ENCODE data around the gene IFNAR2. TPM values are rescaled to one million over a fixed set of nuclear protein-coding genes. Genes with fewer than 3 reads are reported as not detected.

Gene IFNAR2
- total RNA-seq, 1 experiment from 2014 or later = 12.3 TPM

- TF ChIP-seq JUND (IDR thresholded peaks at IDR 0.05) (no peak), EZH2phosphoT487 (IDR thresholded peaks at IDR 0.05; ENCODE audit: borderline replicate concordance) (no peak), CTCF (IDR thresholded peaks at IDR 0.05 in 2 of 3, conservative IDR thresholded peaks at IDR 0.05 in 1 of 3; ENCODE audit: borderline replicate concordance in 1 of 3, insufficient read depth in 1 of 3, low read depth in 2 of 3, low read length in 2 of 3) (no peak), MAX (IDR thresholded peaks at IDR 0.05) (no peak), ELF1 (IDR thresholded peaks at IDR 0.05; ENCODE audit: borderline replicate concordance, low read depth) (no peak), YY1 (IDR thresholded peaks at IDR 0.05; ENCODE audit: extremely low read depth, insufficient replicate concordance, low read depth, low read length) (no peak), SP1 (IDR thresholded peaks at IDR 0.05; ENCODE audit: low read depth) (no peak), ZBTB33 (IDR thresholded peaks at IDR 0.05; ENCODE audit: extremely low read depth, insufficient replicate concordance, low read length) (no peak), EGR1 (IDR thresholded peaks at IDR 0.05; ENCODE audit: low read depth) (no peak), ZFX (IDR thresholded peaks at IDR 0.05) (no peak)
- no peaks in the 10 kb centered on the region for H3K27me3 ChIP-seq (ENCODE audit: insufficient read depth, low read length)
- BruUV-seq (replicated peaks) = no TSS peak
- H4K20me1 ChIP-seq (ENCODE audit: insufficient read depth) = no peaks in the 10 kb centered on the region
- no peaks in the 10 kb centered on the region; a peak in 1 of 4 replicates for H3K9me3 ChIP-seq (ENCODE audit: control insufficient read depth in 1 of 2, insufficient read depth in 1 of 2, low read depth in 1 of 2, low read length in 2 of 2)
- RAD21 ChIA-PET (ENCODE audit: low non-redundant PET in 1 of 2, low total read pairs in 2 of 2, uncharacterized antibody in 2 of 2, unreplicated experiment in 2 of 2) = no interaction called here
- ATAC-seq (no peak), DNase-seq (ENCODE audit: low read depth, low spot score) (no peak)
- H3K4me2 ChIP-seq (ENCODE audit: low read length) = no peak overlapping the region
- H3K79me2 ChIP-seq (ENCODE audit: insufficient read depth, low read length) = no peaks in the 10 kb centered on the region
- no peaks in the 10 kb centered on the region for H3K9me2 ChIP-seq (ENCODE audit: insufficient read depth)
- no peak overlapping the region for H3K27ac ChIP-seq (ENCODE audit: low read depth, low read length)
- no peak overlapping the region for H3K9ac ChIP-seq (ENCODE audit: low read length)
- CTCF ChIA-PET = interaction anchor here (1.0 kb wide), 1 partner anchor 149 kb away, joined by 3 read pairs; no protein-coding TSS in a partner anchor
- no peaks in the 10 kb centered on the region for H3K4me1 ChIP-seq (ENCODE audit: control insufficient read depth in 1 of 2, insufficient read depth in 2 of 2, low read length in 2 of 2)
- no peaks in the 10 kb centered on the region for H3K36me3 ChIP-seq (ENCODE audit: control insufficient read depth in 1 of 2, insufficient read depth in 2 of 2, low read length in 2 of 2)
- H3K4me3 ChIP-seq (replicated peaks in 1 of 2; ENCODE audit: low read depth in 1 of 2, low read length in 2 of 2) = no peak overlapping the region
- no peak overlapping the region for H2AFZ ChIP-seq (ENCODE audit: low read depth, low read length, poor library complexity, severe bottlenecking)
- POLR2A ChIA-PET = no interaction called here
- intact Hi-C loops (cut with micrococcal nuclease) = no loop called here
Measured at GRCh38 chr21:33212159-33212851, 17.4 kb upstream of the IFNAR2 start.
